ENCODE data around the gene NDRG3.
"Not testable (repeated sequence)": the region's sequence is repeated elsewhere in the genome, so short reads cannot be mapped to it uniquely, and the experiment has no call there.

NDRG3 gene

DNA sequence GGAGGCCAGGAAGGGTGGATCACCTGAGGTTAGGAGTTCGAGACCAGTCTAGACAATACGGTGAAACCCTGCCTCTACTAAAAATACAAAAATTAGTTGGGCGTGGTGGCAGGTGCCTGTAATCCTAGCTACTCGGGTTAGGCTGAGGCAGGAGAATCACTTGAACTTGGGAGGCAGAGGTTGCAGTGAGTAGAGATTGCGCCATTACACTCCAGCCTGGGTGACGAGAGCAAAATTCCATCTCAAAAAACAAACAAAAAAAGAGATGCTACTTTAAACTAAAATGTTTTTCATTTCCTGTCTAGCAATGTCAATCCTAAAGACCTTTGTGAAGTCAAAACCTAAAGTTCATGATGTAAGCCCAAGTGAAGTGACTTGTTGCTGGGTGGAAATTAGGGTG is 14.8 kb upstream of the NDRG3 start:
- no peak for DNase-seq (ENCODE audit: low spot score)

DNA sequence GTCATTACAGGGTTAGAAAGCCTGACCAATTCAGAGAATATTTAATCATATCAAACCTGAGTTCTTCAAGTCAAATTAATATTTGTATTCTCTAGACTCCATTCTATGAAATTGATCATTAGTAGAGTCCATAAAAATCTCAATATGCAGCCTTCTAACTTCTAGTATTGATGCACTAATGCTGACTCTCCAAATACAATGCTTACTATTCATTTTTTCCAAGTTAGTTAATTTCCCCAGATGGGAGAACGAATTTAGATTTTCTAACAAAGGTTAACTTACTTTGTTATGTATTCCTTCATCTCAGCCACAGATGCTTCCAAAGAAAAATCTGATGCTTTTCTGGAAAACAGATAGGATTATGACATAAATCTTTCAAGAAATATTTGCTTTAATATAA is 12.4 kb upstream of the NDRG3 start:
- no peak for DNase-seq (ENCODE audit: low spot score)

DNA sequence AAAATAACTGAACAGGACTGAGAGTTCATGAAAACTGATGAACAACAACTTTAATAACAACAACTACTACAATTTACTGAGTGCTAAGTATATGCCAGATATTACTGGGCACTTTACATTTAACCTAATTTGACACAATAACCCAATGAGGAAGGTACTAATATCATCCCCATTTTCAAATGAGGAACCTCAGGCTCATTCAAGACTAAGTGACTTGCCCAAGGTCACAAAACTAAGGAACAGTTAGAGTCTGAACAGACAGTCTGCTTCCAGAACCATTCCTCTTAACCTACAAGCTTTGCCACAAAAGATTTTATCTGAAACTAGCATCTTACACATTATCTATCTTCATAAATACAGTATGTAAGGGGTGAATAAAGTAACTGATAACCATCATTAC is 10.6 kb upstream of the NDRG3 start:
- DNase-seq (ENCODE audit: low spot score), result no peak

DNA sequence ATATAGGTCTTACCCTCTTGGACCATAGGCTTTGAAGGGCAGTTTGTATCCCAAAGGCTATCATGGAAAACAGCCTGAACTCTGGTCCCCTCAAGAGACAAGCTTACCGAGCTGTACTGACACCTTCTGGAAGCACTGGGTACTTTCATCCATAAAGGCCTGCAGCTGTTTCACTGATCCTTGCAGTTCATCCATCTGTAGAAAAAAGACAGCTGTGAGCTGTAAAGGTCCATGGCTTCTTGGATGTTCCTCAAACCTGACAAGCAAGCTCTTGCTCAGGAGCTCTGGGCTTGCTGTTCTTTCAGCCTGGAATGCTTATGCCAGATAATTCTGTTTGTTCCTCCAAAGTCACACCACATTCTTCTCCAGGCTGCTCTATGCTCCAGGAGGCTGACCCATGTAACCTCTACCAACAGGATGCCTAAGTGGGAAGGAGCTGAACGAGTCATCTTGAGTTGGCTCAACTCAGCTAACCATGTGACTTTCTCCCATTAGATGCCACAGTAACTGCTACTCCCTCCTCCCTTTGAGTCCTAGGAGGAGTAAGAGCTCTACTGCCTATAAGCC is 8.8 kb upstream of the NDRG3 start:
- DNase-seq (ENCODE audit: low spot score), result peak; percentile 80

DNA sequence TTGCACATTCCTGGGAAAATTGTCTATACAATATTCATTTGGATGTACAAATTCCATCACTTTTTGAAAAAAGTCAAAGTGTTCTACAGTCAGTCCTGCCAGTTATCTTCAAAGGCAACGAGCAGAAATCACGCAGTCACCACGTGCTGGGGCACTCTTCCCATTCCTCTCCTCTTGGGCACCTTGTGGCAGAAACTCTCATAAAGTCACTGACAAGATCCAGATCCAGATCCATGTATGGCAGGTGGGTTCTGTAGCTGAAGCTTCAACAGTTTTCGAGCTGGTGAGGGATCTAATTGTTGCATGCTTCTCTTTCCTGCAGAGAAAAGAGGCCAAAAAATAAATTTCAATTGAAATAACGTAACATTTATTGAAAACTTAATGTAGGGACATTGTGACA is 6.7 kb upstream of the NDRG3 start:
- DNase-seq (ENCODE audit: low spot score), result no peak

DNA sequence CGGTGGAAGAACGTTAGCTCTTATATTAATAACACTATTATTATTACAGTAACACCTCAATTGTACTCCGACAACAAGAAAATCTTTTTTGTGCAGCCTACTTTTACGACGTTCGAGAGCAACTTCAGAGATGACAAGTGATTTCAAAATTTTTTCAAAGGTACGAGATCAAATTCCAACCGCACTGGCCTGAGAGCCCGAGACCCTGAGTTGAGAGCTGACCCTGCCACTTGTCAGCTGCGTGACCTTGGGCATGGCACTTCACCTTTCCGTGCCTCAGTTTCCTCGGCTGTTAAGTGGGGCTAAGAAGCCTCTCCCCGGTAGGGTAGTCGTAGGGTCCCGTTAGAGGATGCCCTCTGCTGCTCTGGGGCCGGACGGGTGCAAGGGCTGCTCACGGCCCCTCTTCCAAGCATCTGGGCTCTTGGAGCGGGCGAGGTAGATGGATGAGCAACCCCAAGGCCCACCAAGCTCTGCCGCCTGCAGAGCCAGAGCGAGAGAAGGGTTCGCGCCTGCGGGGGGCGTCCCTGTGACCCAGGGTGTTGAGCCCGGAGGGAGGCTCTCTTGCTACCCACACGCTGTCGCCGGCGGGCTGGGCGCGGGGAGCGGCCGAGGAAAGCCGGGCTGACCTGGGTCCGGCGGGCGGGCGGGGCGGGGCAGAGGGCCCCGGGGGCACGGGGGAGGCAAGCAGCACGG is 510 bp downstream of the NDRG3 start:
- no peak for DNase-seq (ENCODE audit: low spot score)

- peak; percentile 72 for DNase-seq (ENCODE audit: low spot score)
Observed at GRCh38 chr20:36744764-36745191, 1.1 kb downstream of the NDRG3 start.

GRCh38 chr20:36744243-36744642 is 1.6 kb downstream of the NDRG3 start:
- no peak for DNase-seq (ENCODE audit: low spot score)

- no peak for DNase-seq (ENCODE audit: low spot score)
Observed at GRCh38 chr20:36742558-36742957, 3.3 kb downstream of the NDRG3 start.

DNA sequence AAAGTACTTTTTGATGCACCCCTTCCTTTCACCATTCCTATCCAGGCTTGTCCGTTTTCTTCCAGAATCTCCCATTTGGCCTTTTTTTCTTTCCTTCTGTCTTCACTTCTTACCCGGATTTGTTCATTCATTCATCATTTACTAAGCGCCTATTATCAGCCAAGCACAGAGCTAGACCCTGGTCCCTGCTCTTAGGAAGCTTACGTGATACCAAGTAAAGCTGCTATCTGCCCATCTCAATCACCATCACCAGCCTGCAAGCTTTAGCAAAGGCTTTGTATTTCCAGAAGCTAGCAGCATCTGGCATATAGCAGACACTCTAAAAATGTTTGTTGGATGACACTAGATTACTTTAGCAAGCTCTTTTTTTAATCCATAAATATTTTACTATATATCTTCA is 4.8 kb downstream of the NDRG3 start:
- DNase-seq (ENCODE audit: low spot score), result no peak

- no peak for DNase-seq (ENCODE audit: low spot score)
Observed at GRCh38 chr20:36737183-36737499, 8.7 kb downstream of the NDRG3 start.

- DNase-seq (ENCODE audit: low spot score), result no peak
Observed at GRCh38 chr20:36736451-36737182, 9.3 kb downstream of the NDRG3 start.

GRCh38 chr20:36732456-36732855 is 13.4 kb downstream of the NDRG3 start:
- no peak for DNase-seq (ENCODE audit: low spot score)

DNA sequence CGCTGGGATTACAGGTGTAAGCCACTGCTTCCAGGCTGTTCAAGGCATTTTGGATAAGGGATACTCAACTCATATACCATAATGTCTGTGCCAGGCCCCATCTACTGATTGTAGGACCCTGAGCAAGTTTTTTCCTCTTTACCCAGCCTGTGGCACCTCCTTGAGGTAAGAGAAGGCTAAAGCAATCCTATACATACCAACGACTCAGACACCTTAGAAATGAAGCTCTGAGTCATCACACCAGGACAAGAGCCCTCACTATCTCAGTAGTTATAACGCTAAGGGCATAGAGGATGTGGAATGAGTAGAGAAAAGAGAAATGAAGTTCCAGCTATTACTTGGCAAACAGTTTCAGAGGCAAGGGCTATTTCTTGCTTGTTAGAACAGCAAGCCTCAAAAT is 16.9 kb downstream of the NDRG3 start:
- no peak for DNase-seq (ENCODE audit: low spot score)

DNA sequence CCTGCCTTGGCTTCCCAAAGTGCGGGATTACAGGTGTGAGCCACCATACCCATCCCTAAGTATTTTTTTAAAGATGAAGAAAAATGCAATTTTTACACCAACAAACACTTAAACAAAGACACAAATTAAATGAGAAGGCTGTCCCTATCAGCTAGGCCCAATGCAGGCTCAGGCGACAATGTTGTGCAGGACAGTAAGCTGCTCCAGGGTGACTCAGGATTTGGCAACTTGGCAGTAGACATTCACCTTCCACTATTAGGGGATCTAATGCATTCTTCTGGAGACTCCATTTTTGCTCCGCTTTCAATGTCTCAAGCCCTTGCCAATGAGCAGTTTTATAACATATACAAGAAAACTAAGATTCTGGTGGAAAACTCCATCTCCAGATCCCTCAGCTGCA is 19.7 kb downstream of the NDRG3 start:
- DNase-seq (ENCODE audit: low spot score), result peak; percentile 19

DNA sequence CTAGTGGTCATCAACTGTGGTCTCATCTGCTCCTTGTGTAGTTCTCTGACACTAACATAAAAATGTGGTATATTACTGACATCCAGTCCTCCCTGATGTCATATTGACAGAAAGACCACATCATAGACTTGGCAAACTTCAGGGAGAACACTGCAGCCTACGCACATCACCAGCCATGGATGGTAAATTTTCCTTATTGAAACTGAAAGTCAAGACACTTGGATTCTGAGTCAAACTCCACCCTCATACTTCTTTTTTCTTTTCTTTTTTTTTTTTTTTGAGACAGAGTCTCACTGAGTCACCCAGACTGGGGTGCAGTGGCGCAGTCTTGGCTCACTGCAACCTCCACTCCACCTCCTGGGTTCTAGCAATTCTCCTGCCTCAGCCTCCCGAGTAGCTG is 25.4 kb downstream of the NDRG3 start:
- DNase-seq (ENCODE audit: low spot score), result no peak

DNA sequence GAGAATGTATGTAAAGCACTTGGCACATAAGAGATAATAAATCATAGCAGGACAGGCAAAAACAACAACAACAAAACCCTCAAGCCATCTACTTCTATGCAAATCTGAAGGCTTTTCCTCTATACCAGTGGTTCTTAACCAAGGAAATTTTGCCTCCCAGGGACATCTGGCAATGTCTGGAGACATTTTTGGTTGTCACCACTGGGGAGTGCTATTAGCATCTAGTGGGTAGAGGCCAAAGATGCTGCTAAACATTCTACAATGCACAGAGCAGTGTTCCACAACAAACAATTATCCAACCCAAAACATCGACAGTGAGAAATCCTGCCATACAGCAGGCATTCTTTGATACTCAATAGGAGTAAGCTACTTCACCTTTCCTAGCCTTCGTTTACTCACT is 28.2 kb downstream of the NDRG3 start:
- no peak for DNase-seq (ENCODE audit: low spot score)

GRCh38 chr20:36717021-36717420 is 28.9 kb downstream of the NDRG3 start:
- no peak for DNase-seq (ENCODE audit: low spot score)

DNA sequence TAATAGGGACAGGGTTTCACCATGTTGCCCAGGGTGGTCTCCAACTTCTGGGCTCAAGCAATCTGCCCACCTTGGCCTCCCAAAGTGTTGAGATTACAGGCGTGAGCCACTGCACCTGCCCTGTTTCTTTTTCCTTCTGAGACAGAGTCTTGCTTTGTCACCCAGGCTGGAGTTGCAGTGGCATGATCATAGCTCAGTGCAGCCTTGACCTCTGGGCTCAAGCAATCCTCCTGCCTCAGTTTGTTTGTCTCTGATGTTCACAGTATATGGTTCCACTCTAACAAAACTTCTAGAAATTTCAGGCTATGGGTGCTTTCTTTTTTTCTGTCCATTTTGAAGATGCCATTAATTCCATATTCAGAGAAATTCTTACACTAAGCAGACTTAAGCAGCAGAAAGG is 33.1 kb downstream of the NDRG3 start:
- no peak for DNase-seq (ENCODE audit: low spot score)

DNA sequence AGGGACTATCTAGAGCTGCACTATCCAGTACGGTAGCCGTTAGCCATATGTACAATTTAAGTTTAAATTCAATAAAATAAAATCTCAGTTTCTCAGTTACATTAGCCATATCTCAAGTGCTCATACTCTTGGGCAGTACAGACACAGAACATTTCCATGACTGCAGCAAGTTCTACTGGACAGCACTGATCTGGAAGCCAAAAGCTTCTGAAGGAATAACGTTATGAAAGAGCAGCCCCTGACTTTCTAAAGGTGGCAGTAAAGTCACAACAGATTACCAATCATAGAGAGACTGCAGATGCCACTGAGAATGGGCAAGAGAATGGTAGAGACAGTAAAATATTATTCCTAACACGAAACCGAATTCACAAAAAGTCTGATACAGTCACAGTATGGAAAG is 36.8 kb downstream of the NDRG3 start:
- no peak for DNase-seq (ENCODE audit: low spot score)

DNA sequence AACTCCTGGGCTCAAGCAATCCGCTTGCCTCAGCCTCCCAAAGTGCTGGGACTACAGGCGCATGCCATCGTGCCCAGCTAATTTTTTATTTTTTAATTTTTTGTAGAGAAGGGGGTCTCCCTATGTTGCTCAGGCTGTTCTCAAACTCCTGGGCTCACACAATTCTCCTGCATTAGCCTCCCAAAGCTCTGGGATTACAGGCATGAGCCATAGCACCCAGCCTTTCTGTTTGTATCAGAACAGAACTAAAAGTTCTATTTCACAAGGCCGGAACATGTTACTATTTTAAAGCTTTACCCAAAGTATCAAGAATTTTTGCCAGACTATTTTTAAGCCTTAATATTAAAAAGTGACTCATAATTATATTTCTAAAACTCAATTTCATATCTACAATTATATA is 42.4 kb downstream of the NDRG3 start:
- no peak for DNase-seq (ENCODE audit: low spot score)

- no peak for DNase-seq (ENCODE audit: low spot score)
Observed at GRCh38 chr20:36700438-36700837, 45.5 kb downstream of the NDRG3 start.

- not testable (repeated sequence) for DNase-seq (ENCODE audit: low spot score)
Observed at GRCh38 chr20:36695467-36695866, 50.4 kb downstream of the NDRG3 start.

GRCh38 chr20:36688630-36689029 is 57.3 kb downstream of the NDRG3 start:
- DNase-seq (ENCODE audit: low spot score), result no peak
